Psoas muscle (tissue), 8 donors: ENCODE data around the gene SLC6A14. TPM values are rescaled to one million over a fixed set of nuclear protein-coding genes. Genes with fewer than 3 reads are reported as not detected.

Experiments
- ATAC-seq, 4 donors: fragments of 200-7000 bp; cut with Tn5 transposase; one replicate each; pipeline ENCODE4 v1.9.1; 2020; ENCODE audit warnings: moderate library complexity in 3 of 4, mild to moderate bottlenecking in 2 of 4
- DNase-seq, 2 donors: peaks; one replicate each; pipeline ENCODE4 v3.0.0-alpha.2; 2020
- H3K27ac ChIP-seq: fragments of 200-600 bp; one replicate; pipeline ENCODE4 v1.8.0; 2022
- H3K27me3 ChIP-seq, 3 donors: fragments of 200-600 bp in 1 of 3; one replicate each; pipeline versions ENCODE4 v1.6.1 to v1.8.0; 2013 to 2022; ENCODE audit warnings: low read length in 2 of 3, mild to moderate bottlenecking in 2 of 3, moderate library complexity in 1 of 3; ENCODE audit not compliant: insufficient read depth in 3 of 3
- H3K36me3 ChIP-seq, 2 donors: fragments of 200-600 bp in 1 of 2; one replicate each; pipeline versions ENCODE4 v1.6.1 to v1.8.0; 2013 to 2022; ENCODE audit warnings: low read depth in 1 of 2, mild to moderate bottlenecking in 1 of 2, moderate library complexity in 1 of 2; ENCODE audit not compliant: insufficient read depth in 1 of 2
- H3K4me1 ChIP-seq: fragments of 200-600 bp; one replicate; pipeline ENCODE4 v1.8.0; 2022
- H3K4me3 ChIP-seq: fragments of 200-600 bp; one replicate; pipeline ENCODE4 v1.8.0; 2022; ENCODE audit warnings: mild to moderate bottlenecking
- H3K9me3 ChIP-seq: fragments of 200-600 bp; one replicate; pipeline ENCODE4 v1.8.0; 2022
- WGBS, 3 donors: extraction: QIAGEN DNeasy Blood & Tissue Kit; methylation state at CpG; one replicate each; pipeline versions ENCODE4 v1.1.6 to v1.1.7; 2013; 5-methylcytosine and 5-hydroxymethylcytosine counted together
- intact Hi-C, 2 donors: fragments of 100-400 bp; cut with DNase I; formaldehyde crosslinking; loops; one replicate each; pipeline versions ENCODE4 v1.11.0 to v1.14.2; 2022
- long read RNA-seq, 2 donors: library from polyadenylated mRNA; unstranded; transcript quantifications; one replicate each; pipeline ENCODE4 v2.0.0, GENCODE V29; 2021
- polyA plus RNA-seq, 3 donors: library from polyadenylated mRNA; stranded (reverse); fragments of 200-250 nt; gene quantifications; one replicate each; pipeline ENCODE4 v1.2.3, GENCODE V29; 2013
- total RNA-seq, 4 donors: library from RNA; stranded (reverse); fragmentation: NEBNext Ultra II Directional in 2 of 4; extraction: Animal tissue kit (Norgen Biotek cat#: 25700) in 2 of 4; gene quantifications; one replicate each; pipeline versions ENCODE4 v1.2.1 to v1.2.4, GENCODE V29; 2021 to 2023
- TF ChIP-seq, protein P1 (sequence below): fragments of 200-600 bp; IDR thresholded peaks from one replicate; pipeline ENCODE4 v1.8.0; 2022; ENCODE audit warnings: antibody characterized with exemption
- donor health status: healthy with polysubstance abuse.
- donor health status: DM: no; HTN: no; CAD: no; lungs with moderate emphysema.
- donor health status: Bipolar disorder and iron deficiency.
- donor health status: healthy.
- donor health status: DM: yes; HTN: yes; CAD: no.
- donor health status: DM: no; HTN: no; CAD: no.
- donor health status: DM: no; HTN: no; CAD: no.
- donor health status: DM: yes; HTN: yes; CAD: no.

The SLC6A14 gene
- total RNA-seq: not detected
- polyA plus RNA-seq: under 1 TPM in 1 of 3 donors, not detected in 2; 0.01 TPM
- long read RNA-seq, donor 1: 0 reads
- long read RNA-seq, donor 2: 0 reads

DNA sequence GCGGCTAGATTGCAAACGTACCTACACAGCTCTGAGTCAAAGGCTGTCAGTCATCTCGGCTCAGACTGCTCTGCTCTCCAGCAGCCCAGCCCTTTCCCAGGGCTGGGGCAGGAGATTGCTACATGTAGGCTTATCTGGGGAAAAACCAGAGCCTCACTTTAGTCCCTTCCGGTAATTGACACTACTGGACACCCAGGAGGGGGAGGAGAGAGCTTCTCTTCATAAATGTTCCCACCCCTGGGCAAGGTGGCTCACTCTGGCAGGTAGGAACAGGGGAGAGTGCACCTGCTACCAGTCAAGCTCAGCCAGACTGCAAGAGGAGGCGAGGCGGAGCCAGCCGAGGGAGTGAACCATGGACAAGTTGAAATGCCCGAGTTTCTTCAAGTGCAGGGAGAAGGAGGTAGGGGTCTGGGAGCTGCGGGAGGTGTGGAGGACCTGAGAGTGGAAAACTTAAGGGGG, at the start of gene SLC6A14:
TSS of gene SLC6A14 (plus strand) at position 249 of the 459 bp plus-strand sequence. CDS start at position 353, 104 bp downstream.
- intact Hi-C loops: no loop called here
- H3K36me3 ChIP-seq: no peaks in the 10 kb centered on the region
- no peaks in the 10 kb centered on the region for H3K9me3 ChIP-seq
- TF ChIP-seq, protein P1, sequence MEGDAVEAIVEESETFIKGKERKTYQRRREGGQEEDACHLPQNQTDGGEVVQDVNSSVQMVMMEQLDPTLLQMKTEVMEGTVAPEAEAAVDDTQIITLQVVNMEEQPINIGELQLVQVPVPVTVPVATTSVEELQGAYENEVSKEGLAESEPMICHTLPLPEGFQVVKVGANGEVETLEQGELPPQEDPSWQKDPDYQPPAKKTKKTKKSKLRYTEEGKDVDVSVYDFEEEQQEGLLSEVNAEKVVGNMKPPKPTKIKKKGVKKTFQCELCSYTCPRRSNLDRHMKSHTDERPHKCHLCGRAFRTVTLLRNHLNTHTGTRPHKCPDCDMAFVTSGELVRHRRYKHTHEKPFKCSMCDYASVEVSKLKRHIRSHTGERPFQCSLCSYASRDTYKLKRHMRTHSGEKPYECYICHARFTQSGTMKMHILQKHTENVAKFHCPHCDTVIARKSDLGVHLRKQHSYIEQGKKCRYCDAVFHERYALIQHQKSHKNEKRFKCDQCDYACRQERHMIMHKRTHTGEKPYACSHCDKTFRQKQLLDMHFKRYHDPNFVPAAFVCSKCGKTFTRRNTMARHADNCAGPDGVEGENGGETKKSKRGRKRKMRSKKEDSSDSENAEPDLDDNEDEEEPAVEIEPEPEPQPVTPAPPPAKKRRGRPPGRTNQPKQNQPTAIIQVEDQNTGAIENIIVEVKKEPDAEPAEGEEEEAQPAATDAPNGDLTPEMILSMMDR: no peak
- peaks cover 0 to 3% (median 0%) of the 10 kb centered on the region in 3 donors for H3K27me3 ChIP-seq
- no peak within 1 kb of the TSS for H3K27ac ChIP-seq
- WGBS, 3 donors: 62 to 74% (median 74%) methylated on average over 8 to 9 of the region's 9 CpGs
- peak in 1 of 2 donors; percentile 4 for DNase-seq
- ATAC-seq: no peak
- no peaks in the 10 kb centered on the region for H3K4me1 ChIP-seq
- H3K4me3 ChIP-seq: no peak within 1 kb of the TSS

DNA sequence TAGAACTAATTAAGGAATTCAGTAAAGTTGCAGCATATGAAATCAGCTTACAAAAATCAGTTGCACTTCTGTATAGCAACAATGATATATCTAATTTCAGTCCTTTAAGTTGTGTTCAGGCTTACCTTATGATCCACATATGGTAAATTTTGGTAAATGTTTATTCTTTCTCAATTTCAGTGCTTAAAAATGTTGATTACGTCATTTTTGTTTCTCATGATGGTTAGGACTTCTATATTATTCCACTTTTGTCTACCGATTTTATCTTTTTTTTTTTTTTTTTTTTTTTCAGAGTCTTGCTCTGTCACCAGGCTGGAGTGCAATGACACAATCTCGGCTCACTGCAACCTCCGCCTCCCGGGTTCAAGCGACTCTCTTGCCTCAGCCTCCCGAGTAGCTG, 40.7 kb upstream of the SLC6A14 start:
- no peaks in the 10 kb centered on the region for H3K36me3 ChIP-seq
- ATAC-seq (no peak), DNase-seq (no peak)
- 83 to 95% (median 94%) methylated on average over 7 of the region's 7 CpGs for WGBS, 3 donors
- no peak overlapping the region for H3K4me3 ChIP-seq
- H3K4me1 ChIP-seq: no peaks in the 10 kb centered on the region
- intact Hi-C loops: no loop called here
- H3K27ac ChIP-seq: no peak overlapping the region
- TF ChIP-seq, protein P1: no peak
- H3K9me3 ChIP-seq: no peaks in the 10 kb centered on the region
- no peaks in the 10 kb centered on the region for H3K27me3 ChIP-seq

DNA sequence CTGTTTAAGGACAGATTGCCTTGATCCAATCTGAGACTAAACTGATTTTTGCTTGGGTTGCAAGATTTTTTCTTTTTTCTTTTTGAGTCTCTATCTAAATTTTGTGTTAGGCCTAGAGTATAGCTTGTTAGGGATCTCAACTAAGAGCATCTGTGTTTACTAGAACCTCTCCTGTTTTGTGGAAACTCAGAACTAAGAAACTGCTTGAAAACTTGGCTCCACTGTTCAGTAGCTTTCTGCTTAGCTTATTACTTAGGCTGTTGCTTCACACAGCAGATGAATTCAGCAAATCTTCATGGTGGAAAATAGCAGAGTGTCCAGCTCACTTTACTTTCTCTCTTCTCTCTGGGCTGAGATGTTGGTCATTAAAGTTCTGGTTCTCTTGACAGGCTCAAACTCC, 36.7 kb upstream of the SLC6A14 start:
- intact Hi-C loops: no loop called here
- no peaks in the 10 kb centered on the region for H3K4me1 ChIP-seq
- H3K9me3 ChIP-seq: no peaks in the 10 kb centered on the region
- TF ChIP-seq, protein P1: no peak
- H3K4me3 ChIP-seq: no peak overlapping the region
- no peak for DNase-seq
- H3K27me3 ChIP-seq: no peaks in the 10 kb centered on the region
- no peak for ATAC-seq
- H3K36me3 ChIP-seq: no peaks in the 10 kb centered on the region
- H3K27ac ChIP-seq: no peak overlapping the region

GRCh38 chrX:116409219-116409618, 27.2 kb upstream of the SLC6A14 start:
- Histone ChIP-seq H3K27me3 (no peaks in the 10 kb centered on the region), H3K9me3 (no peaks in the 10 kb centered on the region), H3K27ac (no peak overlapping the region), H3K4me1 (no peaks in the 10 kb centered on the region), H3K36me3 (no peaks in the 10 kb centered on the region), H3K4me3 (no peak overlapping the region)
- intact Hi-C loops: no loop called here
- DNase-seq (no peak), ATAC-seq (no peak)
- 48 to 72% (median 61%) methylated on average over 2 of the region's 2 CpGs for WGBS, 3 donors
- TF ChIP-seq, protein P1: no peak

DNA sequence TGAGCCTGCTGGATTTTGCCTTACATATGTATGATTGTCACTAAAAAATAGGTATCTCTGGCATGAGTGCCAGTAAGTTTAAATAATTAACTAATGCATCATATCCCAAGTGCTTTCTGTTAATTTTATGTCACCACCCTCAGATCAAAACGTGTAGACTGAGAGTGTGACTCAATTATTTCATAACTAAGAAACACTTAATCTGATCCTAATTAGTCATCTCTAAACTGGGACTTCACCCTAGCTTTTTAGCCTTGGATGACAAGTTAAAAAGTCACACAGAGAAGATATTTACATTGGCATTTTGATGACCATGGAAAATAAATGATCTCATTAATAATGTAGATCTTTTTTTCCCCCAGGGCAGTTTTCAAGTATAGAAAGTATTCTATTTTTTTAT, 23.1 kb upstream of the SLC6A14 start:
- intact Hi-C loops: no loop called here
- no peaks in the 10 kb centered on the region for H3K9me3 ChIP-seq
- H3K4me1 ChIP-seq: no peaks in the 10 kb centered on the region
- ATAC-seq: no peak
- H3K27me3 ChIP-seq: no peaks in the 10 kb centered on the region
- WGBS, 3 donors: 17 to 32% (median 28%) methylated on average over 1 of the region's 1 CpG
- H3K4me3 ChIP-seq: no peak overlapping the region
- no peak overlapping the region for H3K27ac ChIP-seq
- TF ChIP-seq, protein P1: no peak
- H3K36me3 ChIP-seq: no peaks in the 10 kb centered on the region
- DNase-seq: no peak
